Kidney glomerular epithelial cell (primary cell): ENCODE data around the gene ERN2.

Source experiments
- DNase-seq: peaks from one replicate; lab custom pipeline; 2025; lab: John Stamatoyannopoulos, UW

Gene ERN2

DNA sequence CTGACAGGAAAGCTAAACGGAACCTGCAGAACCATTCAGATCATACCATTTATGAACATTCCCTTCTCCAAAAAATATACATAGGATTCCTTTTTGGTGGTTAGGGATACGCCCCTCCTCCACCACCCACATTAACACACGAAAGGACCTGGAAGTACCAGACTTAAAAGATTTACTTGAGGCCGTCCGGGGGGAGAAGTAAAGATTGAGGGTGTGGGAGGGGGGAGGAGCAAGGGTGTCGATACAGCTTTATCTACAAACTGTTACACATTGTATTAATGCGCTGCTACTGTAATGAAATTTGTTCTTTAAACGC is 72.4 kb downstream of the ERN2 start:
- no peak for DNase-seq
